ENCODE data around the gene PBX1. TPM values are rescaled to one million over a fixed set of nuclear protein-coding genes. Genes with fewer than 3 reads are reported as not detected.

Gene PBX1
- total RNA-seq, 1 donor from 2014 or later: 719 TPM

- H3K36me3 Mint-ChIP-seq: peaks cover 5% of the 10 kb centered on the region
- H3K27me3 Mint-ChIP-seq (ENCODE audit: low read depth): no peaks in the 10 kb centered on the region
- DNase-seq (ENCODE audit: low spot score in 2 of 2, unreplicated experiment in 2 of 2): no peak
- H3K27ac Mint-ChIP-seq: peak overlapping the region; percentile 85
- TF ChIP-seq, protein P1, sequence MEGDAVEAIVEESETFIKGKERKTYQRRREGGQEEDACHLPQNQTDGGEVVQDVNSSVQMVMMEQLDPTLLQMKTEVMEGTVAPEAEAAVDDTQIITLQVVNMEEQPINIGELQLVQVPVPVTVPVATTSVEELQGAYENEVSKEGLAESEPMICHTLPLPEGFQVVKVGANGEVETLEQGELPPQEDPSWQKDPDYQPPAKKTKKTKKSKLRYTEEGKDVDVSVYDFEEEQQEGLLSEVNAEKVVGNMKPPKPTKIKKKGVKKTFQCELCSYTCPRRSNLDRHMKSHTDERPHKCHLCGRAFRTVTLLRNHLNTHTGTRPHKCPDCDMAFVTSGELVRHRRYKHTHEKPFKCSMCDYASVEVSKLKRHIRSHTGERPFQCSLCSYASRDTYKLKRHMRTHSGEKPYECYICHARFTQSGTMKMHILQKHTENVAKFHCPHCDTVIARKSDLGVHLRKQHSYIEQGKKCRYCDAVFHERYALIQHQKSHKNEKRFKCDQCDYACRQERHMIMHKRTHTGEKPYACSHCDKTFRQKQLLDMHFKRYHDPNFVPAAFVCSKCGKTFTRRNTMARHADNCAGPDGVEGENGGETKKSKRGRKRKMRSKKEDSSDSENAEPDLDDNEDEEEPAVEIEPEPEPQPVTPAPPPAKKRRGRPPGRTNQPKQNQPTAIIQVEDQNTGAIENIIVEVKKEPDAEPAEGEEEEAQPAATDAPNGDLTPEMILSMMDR (IDR thresholded peaks at IDR 0.05; ENCODE audit: unreplicated experiment): no peak
- H3K4me1 Mint-ChIP-seq: peaks cover 88% of the 10 kb centered on the region
- H3K9me3 Mint-ChIP-seq: no peaks in the 10 kb centered on the region
- H3K4me3 Mint-ChIP-seq: no peak overlapping the region
Observed at GRCh38 chr1:164709541-164710278, 150.7 kb downstream of the PBX1 start.

DNA sequence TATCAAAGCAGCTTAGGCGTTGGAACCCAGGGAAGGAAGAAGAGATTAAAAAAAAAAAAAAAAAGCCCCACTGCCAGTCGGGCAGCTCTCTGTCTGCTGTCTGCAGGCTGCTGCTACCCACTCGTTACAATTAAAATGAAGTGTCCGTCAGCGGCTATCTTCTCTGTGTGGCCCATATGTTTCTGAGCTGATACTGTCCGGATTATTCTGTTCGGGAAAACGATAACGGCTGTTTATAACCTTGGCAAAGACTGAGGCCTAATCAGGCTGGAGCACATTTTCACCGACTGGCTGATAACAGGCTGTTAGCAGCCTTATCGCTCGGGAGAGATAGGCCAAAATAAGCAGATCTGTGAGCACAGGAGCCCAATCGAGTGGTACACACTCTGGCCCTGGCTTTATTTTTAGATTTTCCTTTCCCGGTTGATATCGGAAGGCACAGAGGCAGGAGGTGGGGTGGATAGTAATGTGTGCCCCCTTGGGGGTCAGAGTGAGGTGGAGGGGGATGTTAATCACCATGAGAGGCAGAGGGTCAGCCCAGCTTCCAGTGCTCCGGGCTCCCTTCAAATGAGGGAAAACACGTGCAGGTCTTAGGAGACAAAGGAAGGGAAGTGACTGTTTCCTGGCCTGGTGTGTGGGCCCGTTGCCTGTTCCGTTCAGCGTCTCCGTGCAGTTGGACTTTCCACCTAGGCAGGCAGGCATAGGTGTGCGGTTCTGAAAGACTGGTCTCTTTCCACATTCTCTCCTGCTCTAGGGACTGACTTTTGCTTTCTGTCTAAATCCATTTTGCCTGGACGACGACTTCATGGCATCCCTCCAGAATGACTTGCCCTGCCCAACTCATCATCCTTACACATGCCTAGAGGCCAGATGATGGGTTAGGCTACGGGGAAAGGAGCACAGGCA lies 153.4 kb downstream of the PBX1 start:
- H3K27me3 Mint-ChIP-seq (ENCODE audit: low read depth): no peaks in the 10 kb centered on the region
- DNase-seq (ENCODE audit: low spot score in 2 of 2, unreplicated experiment in 2 of 2): no peak
- H3K36me3 Mint-ChIP-seq: peaks cover 8% of the 10 kb centered on the region
- peak overlapping the region; percentile 5 for H3K4me3 Mint-ChIP-seq
- H3K9me3 Mint-ChIP-seq: no peaks in the 10 kb centered on the region
- peaks cover 75% of the 10 kb centered on the region for H3K4me1 Mint-ChIP-seq
- TF ChIP-seq, protein P1 (IDR thresholded peaks at IDR 0.05; ENCODE audit: unreplicated experiment): no peak
- H3K27ac Mint-ChIP-seq: peak overlapping the region; percentile 96

DNA sequence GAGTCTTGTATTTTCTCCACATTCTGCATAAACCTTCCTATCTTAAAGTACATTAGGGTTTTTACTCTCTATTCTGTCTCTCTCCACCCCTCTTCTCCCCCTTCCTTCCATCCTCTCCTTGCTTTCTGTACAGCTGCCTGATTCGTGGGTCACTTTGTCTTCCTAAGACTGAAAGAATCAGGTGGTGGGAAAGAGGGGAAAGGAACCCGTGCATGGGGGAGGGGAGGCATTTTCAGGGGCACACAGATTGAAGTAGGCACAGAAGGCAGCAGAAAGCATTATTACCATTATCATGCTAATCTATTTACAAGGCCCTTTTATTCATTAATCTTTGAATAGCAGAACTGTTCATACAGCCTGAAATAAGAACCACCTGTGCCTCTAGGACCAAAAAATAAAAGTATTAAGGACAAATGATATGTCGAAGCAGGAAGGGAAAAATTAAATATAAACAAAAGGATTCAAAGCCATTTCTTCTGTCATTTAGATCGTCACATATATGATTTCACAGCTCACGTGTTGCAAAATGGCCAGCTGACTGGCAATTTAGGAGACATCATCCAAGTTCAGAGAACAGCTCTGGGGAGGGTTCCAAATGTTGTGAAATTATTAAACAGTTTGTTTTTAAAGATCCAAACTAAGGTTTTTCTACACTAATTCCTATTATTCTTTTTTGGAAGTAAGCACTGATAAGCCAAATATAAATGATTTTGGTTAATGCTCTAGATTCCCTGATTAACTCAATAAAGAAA lies 154.6 kb downstream of the PBX1 start:
- TF ChIP-seq, protein P1 (IDR thresholded peaks at IDR 0.05; ENCODE audit: unreplicated experiment): no peak
- Mint-ChIP-seq H3K4me1 (peaks cover 71% of the 10 kb centered on the region), H3K9me3 (no peaks in the 10 kb centered on the region), H3K27ac (peak overlapping the region; percentile 83), H3K4me3 (no peak overlapping the region), H3K36me3 (peaks cover 8% of the 10 kb centered on the region), H3K27me3 (ENCODE audit: low read depth) (no peaks in the 10 kb centered on the region)
- DNase-seq (ENCODE audit: low spot score in 2 of 2, unreplicated experiment in 2 of 2): no peak

DNA sequence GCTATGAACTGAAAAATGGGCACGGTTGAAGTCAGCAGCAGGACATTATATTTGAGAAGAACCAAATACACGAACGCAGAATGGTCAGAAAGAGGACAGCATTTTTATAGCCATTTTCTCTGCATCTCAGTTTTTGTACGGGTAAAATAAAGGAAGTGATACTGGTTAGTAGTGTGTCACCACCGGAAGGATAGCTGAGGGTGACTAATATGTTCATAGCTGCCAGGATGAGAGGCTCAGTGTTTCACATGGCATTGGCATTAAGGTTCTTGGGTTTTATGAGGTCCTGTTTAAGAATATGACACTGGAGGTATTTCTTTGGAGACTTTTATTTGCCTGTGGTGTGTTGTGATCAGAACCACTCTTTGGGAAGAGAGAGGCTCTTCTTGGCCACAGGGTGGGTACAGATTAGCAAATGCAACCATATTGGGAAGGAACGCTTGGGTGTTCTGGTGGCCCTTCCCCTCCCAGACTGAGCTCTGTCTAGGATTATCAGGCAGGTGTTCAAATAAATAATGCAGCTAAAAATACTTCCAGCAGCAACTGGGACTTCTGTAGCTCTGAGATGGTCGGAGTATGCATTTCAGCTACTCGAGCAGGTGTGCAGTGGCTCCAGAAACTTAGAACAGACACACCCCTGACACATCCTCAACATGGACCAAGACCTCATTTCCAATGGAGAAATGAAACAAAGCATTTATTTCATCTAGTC lies 158.2 kb downstream of the PBX1 start:
- no peak overlapping the region for H3K4me3 Mint-ChIP-seq
- TF ChIP-seq, protein P1 (IDR thresholded peaks at IDR 0.05; ENCODE audit: unreplicated experiment): no peak
- H3K27ac Mint-ChIP-seq: peak overlapping the region; percentile 18
- H3K4me1 Mint-ChIP-seq: peaks cover 71% of the 10 kb centered on the region
- DNase-seq (ENCODE audit: low spot score in 2 of 2, unreplicated experiment in 2 of 2): no peak
- peaks cover 6% of the 10 kb centered on the region for H3K36me3 Mint-ChIP-seq
- no peaks in the 10 kb centered on the region for H3K9me3 Mint-ChIP-seq
- H3K27me3 Mint-ChIP-seq (ENCODE audit: low read depth): no peaks in the 10 kb centered on the region

DNA sequence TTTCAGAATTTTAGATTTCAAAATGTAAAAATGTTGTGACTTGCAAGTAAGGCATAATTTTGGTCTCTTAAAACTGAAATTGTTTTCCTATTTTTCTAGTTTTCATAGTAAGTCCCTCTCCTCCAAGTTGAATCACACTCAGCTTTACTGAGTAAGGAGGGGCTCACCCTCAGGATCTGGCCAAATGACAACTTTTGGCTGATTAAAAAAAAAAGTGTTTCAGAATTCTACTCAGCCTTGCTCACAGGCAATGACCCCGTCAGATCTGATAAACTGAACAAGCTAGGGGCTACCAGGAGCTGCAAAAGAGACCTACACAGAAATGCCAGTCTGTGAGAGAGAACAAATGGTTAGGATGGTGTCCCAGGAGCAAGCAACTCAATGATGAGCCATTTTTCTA lies 159.8 kb downstream of the PBX1 start:
- DNase-seq (ENCODE audit: low spot score in 2 of 2, unreplicated experiment in 2 of 2): no peak
- peaks cover 12% of the 10 kb centered on the region for H3K36me3 Mint-ChIP-seq
- peaks cover 71% of the 10 kb centered on the region for H3K4me1 Mint-ChIP-seq
- TF ChIP-seq, protein P1 (IDR thresholded peaks at IDR 0.05; ENCODE audit: unreplicated experiment): no peak
- no peak overlapping the region for H3K4me3 Mint-ChIP-seq
- H3K27me3 Mint-ChIP-seq (ENCODE audit: low read depth): no peaks in the 10 kb centered on the region
- H3K9me3 Mint-ChIP-seq: no peaks in the 10 kb centered on the region
- peak overlapping the region; percentile 73 for H3K27ac Mint-ChIP-seq
